ENCODE measurements around the gene SIAH3. TPM values are rescaled to one million over a fixed set of nuclear protein-coding genes. Genes with fewer than 3 reads are reported as not detected.

The SIAH3 gene
- total RNA-seq, 1 donor from 2014 or later, result not detected

DNA sequence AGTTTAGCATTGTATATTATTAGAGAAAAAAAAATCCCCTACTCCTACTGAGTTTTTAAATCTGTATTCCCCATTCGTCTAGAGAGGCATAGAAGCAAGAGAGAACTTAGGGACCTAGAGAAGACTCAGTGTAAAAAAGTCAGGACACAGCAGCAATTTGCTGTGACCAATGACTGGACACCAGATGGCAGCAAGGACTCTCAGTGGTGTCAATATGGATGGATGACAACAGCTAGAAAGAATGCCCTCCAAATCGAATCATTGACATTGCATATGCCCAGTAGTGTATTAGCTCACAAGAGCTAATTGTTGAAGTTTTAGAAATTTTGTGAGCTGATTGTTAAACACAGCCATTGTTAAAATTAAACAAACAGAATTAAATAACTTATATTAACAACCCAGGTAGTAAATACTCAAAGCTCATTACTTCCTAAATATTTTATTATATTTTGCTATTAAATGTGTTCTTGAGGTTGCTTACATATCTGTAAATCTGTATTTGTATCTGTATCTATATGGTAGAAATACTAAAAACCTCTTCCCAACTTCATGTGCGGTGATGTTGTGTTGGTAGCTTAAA lies 43.9 kb downstream of the SIAH3 start:
- Histone ChIP-seq H3K27me3 (ENCODE audit: low read depth) (no peaks in the 10 kb centered on the region), H3K36me3 (no peaks in the 10 kb centered on the region), H3K4me1 (peaks cover 2% of the 10 kb centered on the region), H3K27ac (replicated peaks) (no peak overlapping the region), H3K9me3 (replicated peaks) (no peaks in the 10 kb centered on the region), H3K4me3 (no peak overlapping the region)
- TF ChIP-seq, protein P1, sequence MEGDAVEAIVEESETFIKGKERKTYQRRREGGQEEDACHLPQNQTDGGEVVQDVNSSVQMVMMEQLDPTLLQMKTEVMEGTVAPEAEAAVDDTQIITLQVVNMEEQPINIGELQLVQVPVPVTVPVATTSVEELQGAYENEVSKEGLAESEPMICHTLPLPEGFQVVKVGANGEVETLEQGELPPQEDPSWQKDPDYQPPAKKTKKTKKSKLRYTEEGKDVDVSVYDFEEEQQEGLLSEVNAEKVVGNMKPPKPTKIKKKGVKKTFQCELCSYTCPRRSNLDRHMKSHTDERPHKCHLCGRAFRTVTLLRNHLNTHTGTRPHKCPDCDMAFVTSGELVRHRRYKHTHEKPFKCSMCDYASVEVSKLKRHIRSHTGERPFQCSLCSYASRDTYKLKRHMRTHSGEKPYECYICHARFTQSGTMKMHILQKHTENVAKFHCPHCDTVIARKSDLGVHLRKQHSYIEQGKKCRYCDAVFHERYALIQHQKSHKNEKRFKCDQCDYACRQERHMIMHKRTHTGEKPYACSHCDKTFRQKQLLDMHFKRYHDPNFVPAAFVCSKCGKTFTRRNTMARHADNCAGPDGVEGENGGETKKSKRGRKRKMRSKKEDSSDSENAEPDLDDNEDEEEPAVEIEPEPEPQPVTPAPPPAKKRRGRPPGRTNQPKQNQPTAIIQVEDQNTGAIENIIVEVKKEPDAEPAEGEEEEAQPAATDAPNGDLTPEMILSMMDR (IDR thresholded peaks at IDR 0.05; ENCODE audit: borderline replicate concordance), result peak; percentile 66
- no peak for DNase-seq
- intact Hi-C loops (cut with micrococcal nuclease), result no loop called here

DNA sequence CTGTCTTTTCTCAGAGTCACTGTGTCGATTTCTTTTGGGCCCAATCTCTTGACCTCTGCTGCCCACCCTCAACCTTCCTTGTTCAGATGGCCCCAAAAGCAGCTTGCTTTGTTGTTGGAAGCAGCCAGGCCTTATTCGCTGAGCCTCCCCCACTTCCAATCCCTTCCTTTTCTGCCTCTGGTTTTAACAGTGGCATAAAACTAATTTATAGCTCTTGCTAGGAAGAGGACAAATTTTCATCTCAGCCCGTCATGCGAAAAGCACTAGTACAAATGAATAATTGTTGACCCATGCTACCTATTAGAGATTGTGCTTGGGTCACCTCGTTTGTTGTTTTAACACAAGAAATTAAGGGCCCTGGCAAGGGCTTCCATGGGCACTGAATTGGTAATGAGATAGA lies 51.1 kb downstream of the SIAH3 start:
- TF ChIP-seq, protein P1 (IDR thresholded peaks at IDR 0.05; ENCODE audit: borderline replicate concordance), result no peak
- DNase-seq, result no peak
- no peaks in the 10 kb centered on the region for H3K36me3 ChIP-seq
- H3K27me3 ChIP-seq (ENCODE audit: low read depth), result no peaks in the 10 kb centered on the region
- peaks cover 12% of the 10 kb centered on the region for H3K4me1 ChIP-seq
- no peaks in the 10 kb centered on the region for H3K9me3 ChIP-seq (replicated peaks)
- intact Hi-C loops (cut with micrococcal nuclease), result no loop called here
- no peak overlapping the region for H3K27ac ChIP-seq (replicated peaks)
- H3K4me3 ChIP-seq, result no peak overlapping the region

DNA sequence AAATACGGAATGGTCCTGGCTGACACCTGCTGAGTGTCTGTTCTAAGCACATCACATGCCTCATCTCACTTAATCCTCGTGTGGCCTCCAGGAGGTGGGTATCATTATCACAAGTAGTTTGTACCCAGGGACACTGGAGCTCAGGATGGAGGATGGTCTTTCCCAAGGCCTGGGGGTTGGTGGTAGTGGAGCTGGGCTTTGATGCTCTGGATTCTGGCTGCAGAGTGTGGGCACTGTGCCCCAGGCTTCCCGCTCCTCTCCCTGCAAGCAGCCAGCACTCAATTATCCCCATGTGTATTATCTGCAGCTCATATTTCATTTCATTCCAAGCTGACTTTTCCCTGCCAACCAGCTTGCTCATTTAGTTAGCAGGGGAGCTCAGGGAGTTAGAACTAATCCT lies 52.1 kb downstream of the SIAH3 start:
- H3K4me3 ChIP-seq, result no peak overlapping the region
- no peaks in the 10 kb centered on the region for H3K9me3 ChIP-seq (replicated peaks)
- intact Hi-C loops (cut with micrococcal nuclease), result no loop called here
- no peaks in the 10 kb centered on the region for H3K27me3 ChIP-seq (ENCODE audit: low read depth)
- TF ChIP-seq, protein P1 (IDR thresholded peaks at IDR 0.05; ENCODE audit: borderline replicate concordance), result no peak
- no peaks in the 10 kb centered on the region for H3K36me3 ChIP-seq
- DNase-seq, result peak; percentile 48
- H3K4me1 ChIP-seq, result peaks cover 12% of the 10 kb centered on the region
- no peak overlapping the region for H3K27ac ChIP-seq (replicated peaks)

DNA sequence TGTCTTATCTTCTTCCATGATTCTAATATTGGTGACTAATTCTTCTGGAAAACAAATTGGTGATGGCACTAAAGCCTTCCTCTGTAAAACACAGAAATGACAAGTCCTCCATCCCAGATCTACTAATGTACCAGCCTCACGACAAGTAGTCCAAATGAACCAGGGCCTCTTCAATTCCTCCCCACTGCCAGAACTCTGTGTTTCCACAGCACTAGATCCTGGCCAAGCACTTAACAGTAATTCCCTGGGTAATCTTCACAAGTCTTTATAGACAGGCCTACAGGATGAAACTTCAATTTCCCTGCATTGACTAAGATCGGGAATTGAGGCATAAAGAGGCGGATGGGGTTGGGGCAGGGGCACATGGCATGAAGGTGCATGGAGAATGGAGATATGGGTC lies 52.7 kb downstream of the SIAH3 start:
- Histone ChIP-seq H3K9me3 (replicated peaks) (no peaks in the 10 kb centered on the region), H3K36me3 (no peaks in the 10 kb centered on the region), H3K27me3 (ENCODE audit: low read depth) (no peaks in the 10 kb centered on the region), H3K4me1 (peaks cover 12% of the 10 kb centered on the region), H3K27ac (replicated peaks) (no peak overlapping the region), H3K4me3 (no peak overlapping the region)
- DNase-seq, result no peak
- intact Hi-C loops (cut with micrococcal nuclease), result no loop called here
- TF ChIP-seq, protein P1 (IDR thresholded peaks at IDR 0.05; ENCODE audit: borderline replicate concordance), result no peak

DNA sequence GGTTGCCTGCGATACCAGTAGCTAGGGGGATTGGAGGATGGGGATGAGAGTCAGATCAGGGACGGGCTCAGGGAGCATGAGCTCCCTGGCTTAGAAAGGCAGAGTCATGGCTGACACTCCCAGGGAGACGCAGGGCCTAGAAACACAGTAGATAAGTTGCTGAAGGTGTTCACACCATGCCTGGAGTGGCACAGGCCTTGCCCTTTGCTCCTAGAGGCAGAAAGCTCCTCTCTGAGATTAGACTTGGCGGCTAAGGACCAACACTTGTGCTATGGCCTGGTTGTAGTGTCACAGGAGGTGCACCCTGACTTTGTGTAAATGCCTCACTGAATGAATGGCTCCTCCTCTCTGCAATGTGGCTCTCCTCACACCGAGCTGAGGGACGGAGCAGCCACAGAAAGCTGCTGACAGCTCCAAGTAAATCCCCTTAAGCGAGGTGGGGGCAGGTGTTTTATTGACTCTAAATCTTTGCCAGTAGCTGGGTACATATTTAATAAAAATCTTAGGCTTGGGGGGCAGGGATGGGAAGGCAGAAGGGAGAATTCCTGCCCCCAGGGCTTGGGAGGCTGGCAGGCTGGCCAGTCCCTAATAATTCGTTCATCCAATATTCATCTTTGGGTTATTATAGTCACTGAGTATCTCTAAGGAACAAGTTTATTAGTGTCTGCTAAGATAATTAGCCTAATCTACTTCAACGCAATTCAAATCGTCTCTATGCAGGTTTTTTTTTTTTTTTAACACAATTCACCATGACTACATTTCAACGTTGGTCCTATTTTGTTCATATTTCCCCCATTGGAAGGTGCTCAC lies 54.9 kb downstream of the SIAH3 start:
- intact Hi-C loops (cut with micrococcal nuclease), result no loop called here

More for the DNA sequence above, 54.9 kb downstream of the SIAH3 start:
- no peak overlapping the region for H3K4me3 ChIP-seq
- no peaks in the 10 kb centered on the region for H3K27me3 ChIP-seq (ENCODE audit: low read depth)
- no peaks in the 10 kb centered on the region for H3K36me3 ChIP-seq
- DNase-seq, result no peak
- no peak overlapping the region for H3K27ac ChIP-seq (replicated peaks)
- peaks cover 12% of the 10 kb centered on the region for H3K4me1 ChIP-seq
- TF ChIP-seq, protein P1 (IDR thresholded peaks at IDR 0.05; ENCODE audit: borderline replicate concordance), result no peak
- no peaks in the 10 kb centered on the region for H3K9me3 ChIP-seq (replicated peaks)

All from left ventricle myocardium inferior (tissue), 1 donor.